ENCODE measurements around the gene MYO15A.

DNA sequence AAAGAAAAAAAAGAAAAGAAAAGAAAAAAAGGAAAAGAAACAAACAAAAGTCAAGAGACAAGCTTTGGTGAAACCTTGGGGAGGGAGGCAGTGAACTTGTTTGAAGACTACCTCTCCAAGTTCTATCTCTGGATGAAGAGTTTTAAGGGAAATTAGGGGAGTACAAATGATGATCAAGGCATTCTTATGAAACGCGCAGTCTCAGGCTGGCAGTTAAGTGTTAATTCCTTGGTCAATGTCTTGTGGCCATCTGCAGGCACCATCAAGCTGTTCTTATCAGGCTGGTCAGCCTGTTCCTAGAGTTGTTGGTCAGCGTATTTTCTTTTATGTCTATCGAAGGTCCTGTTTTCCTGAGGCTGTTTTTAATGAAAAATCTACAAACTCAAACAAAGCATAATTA, 29.0 kb upstream of the MYO15A start:
- TF ChIP-seq, protein P1, sequence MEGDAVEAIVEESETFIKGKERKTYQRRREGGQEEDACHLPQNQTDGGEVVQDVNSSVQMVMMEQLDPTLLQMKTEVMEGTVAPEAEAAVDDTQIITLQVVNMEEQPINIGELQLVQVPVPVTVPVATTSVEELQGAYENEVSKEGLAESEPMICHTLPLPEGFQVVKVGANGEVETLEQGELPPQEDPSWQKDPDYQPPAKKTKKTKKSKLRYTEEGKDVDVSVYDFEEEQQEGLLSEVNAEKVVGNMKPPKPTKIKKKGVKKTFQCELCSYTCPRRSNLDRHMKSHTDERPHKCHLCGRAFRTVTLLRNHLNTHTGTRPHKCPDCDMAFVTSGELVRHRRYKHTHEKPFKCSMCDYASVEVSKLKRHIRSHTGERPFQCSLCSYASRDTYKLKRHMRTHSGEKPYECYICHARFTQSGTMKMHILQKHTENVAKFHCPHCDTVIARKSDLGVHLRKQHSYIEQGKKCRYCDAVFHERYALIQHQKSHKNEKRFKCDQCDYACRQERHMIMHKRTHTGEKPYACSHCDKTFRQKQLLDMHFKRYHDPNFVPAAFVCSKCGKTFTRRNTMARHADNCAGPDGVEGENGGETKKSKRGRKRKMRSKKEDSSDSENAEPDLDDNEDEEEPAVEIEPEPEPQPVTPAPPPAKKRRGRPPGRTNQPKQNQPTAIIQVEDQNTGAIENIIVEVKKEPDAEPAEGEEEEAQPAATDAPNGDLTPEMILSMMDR (tag by site-specific recombination; IDR thresholded peaks at IDR 0.05), result no peak
- no peak for TF ChIP-seq YY1 (tag by site-specific recombination; IDR thresholded peaks at IDR 0.05)
- no peak for TF ChIP-seq ZEB2 (tag by site-specific recombination; IDR thresholded peaks at IDR 0.05)
- TF ChIP-seq, protein P2, sequence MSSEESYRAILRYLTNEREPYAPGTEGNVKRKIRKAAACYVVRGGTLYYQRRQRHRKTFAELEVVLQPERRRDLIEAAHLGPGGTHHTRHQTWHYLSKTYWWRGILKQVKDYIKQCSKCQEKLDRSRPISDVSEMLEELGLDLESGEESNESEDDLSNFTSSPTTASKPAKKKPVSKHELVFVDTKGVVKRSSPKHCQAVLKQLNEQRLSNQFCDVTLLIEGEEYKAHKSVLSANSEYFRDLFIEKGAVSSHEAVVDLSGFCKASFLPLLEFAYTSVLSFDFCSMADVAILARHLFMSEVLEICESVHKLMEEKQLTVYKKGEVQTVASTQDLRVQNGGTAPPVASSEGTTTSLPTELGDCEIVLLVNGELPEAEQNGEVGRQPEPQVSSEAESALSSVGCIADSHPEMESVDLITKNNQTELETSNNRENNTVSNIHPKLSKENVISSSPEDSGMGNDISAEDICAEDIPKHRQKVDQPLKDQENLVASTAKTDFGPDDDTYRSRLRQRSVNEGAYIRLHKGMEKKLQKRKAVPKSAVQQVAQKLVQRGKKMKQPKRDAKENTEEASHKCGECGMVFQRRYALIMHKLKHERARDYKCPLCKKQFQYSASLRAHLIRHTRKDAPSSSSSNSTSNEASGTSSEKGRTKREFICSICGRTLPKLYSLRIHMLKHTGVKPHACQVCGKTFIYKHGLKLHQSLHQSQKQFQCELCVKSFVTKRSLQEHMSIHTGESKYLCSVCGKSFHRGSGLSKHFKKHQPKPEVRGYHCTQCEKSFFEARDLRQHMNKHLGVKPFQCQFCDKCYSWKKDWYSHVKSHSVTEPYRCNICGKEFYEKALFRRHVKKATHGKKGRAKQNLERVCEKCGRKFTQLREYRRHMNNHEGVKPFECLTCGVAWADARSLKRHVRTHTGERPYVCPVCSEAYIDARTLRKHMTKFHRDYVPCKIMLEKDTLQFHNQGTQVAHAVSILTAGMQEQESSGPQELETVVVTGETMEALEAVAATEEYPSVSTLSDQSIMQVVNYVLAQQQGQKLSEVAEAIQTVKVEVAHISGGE (tag by site-specific recombination; conservative IDR thresholded peaks at IDR 0.05; ENCODE audit: low read depth), result no peak
- TF ChIP-seq MYNN (tag by site-specific recombination; IDR thresholded peaks at IDR 0.05; ENCODE audit: borderline replicate concordance), result no peak
- no peak for TF ChIP-seq SETDB1 (IDR thresholded peaks at IDR 0.05; ENCODE audit: insufficient read length, low read length)
- no peak for TF ChIP-seq HOXC10 (CRISPR knock-in tag; IDR thresholded peaks at IDR 0.05)
- TF ChIP-seq ZNF155 (tag by site-specific recombination; IDR thresholded peaks at IDR 0.05), result no peak
- TF ChIP-seq, protein P3, sequence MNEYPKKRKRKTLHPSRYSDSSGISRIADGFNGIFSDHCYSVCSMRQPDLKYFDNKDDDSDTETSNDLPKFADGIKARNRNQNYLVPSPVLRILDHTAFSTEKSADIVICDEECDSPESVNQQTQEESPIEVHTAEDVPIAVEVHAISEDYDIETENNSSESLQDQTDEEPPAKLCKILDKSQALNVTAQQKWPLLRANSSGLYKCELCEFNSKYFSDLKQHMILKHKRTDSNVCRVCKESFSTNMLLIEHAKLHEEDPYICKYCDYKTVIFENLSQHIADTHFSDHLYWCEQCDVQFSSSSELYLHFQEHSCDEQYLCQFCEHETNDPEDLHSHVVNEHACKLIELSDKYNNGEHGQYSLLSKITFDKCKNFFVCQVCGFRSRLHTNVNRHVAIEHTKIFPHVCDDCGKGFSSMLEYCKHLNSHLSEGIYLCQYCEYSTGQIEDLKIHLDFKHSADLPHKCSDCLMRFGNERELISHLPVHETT (tag by site-specific recombination; IDR thresholded peaks at IDR 0.05), result no peak
- no peak for TF ChIP-seq ZNF571 (tag by site-specific recombination; IDR thresholded peaks at IDR 0.05)
- TF ChIP-seq GLIS2 (tag by site-specific recombination; IDR thresholded peaks at IDR 0.05), result no peak
- TF ChIP-seq GLIS1 (tag by site-specific recombination; IDR thresholded peaks at IDR 0.05), result no peak
- TF ChIP-seq, protein P4, sequence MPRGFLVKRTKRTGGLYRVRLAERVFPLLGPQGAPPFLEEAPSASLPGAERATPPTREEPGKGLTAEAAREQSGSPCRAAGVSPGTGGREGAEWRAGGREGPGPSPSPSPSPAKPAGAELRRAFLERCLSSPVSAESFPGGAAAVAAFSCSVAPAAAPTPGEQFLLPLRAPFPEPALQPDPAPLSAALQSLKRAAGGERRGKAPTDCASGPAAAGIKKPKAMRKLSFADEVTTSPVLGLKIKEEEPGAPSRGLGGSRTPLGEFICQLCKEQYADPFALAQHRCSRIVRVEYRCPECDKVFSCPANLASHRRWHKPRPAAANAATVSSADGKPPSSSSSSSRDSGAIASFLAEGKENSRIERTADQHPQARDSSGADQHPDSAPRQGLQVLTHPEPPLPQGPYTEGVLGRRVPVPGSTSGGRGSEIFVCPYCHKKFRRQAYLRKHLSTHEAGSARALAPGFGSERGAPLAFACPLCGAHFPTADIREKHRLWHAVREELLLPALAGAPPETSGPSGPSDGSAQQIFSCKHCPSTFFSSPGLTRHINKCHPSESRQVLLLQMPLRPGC (tag by site-specific recombination; IDR thresholded peaks at IDR 0.05), result no peak

Measured in HEK293 (cell line).